DOHH2 (cell line): ENCODE results near the gene STARD4.
A peak's percentile ranks its signal among the peaks of the same experiment; 100 is the strongest.

Source experiments
- H3F3A ChIP-seq: fragments of 200-600 bp; sonication (generic), shearing (Covaris generic); 2 replicates; pipeline ENCODE4 v1.6.0; 2016; ENCODE audit warnings: antibody characterized with exemption, mild to moderate bottlenecking; ENCODE audit not compliant: control insufficient read depth, insufficient read depth
- H3K27ac ChIP-seq: fragments of 200-600 bp; sonication (generic); 2 replicates; pipeline ENCODE4 v1.5.1; 2014; ENCODE audit warnings: low read depth, mild to moderate bottlenecking, low read length, moderate library complexity
- H3K27me3 ChIP-seq: fragments of 200-600 bp; sonication (generic); 2 replicates; pipeline ENCODE4 v1.6.1; 2014; ENCODE audit warnings: mild to moderate bottlenecking, low read length, mixed read lengths; ENCODE audit not compliant: control insufficient read depth
- H3K36me3 ChIP-seq: fragments of 200-600 bp; sonication (generic); 2 replicates; pipeline ENCODE4 v1.6.1; 2014; ENCODE audit warnings: mild to moderate bottlenecking, low read length, moderate library complexity, mixed read lengths; ENCODE audit not compliant: control insufficient read depth
- H3K4me1 ChIP-seq: fragments of 200-600 bp; sonication (generic); 2 replicates; pipeline ENCODE4 v1.6.1; 2014; ENCODE audit warnings: mild to moderate bottlenecking, low read length, mixed read lengths; ENCODE audit not compliant: control insufficient read depth
- H3K4me2 ChIP-seq: fragments of 200-600 bp; sonication (generic); 2 replicates; pipeline ENCODE4 v1.6.0; 2014; ENCODE audit warnings: mild to moderate bottlenecking, low read length, moderate library complexity
- H3K4me3 ChIP-seq: fragments of 200-600 bp; sonication (generic); 2 replicates; pipeline ENCODE4 v1.5.1; 2014; ENCODE audit warnings: mild to moderate bottlenecking, low read length, mixed read lengths
- H3K79me2 ChIP-seq: fragments of 200-600 bp; sonication (generic); 2 replicates; pipeline ENCODE4 v1.6.1; 2014; ENCODE audit warnings: mild to moderate bottlenecking, low read length, mixed read lengths; ENCODE audit not compliant: control insufficient read depth
- H3K9me2 ChIP-seq: fragments of 200-600 bp; sonication (generic); replicated peaks from 2 replicates; pipeline ENCODE4 v1.6.1; 2014; ENCODE audit warnings: mild to moderate bottlenecking, low read length, mixed read lengths; ENCODE audit not compliant: control insufficient read depth
- H3K9me3 ChIP-seq: fragments of 200-600 bp; sonication (generic); 2 replicates; pipeline ENCODE4 v1.6.1; 2014; ENCODE audit warnings: antibody characterized with exemption, low read length, mixed read lengths; ENCODE audit not compliant: control insufficient read depth, insufficient read depth
- H4K20me1 ChIP-seq: fragments of 200-600 bp; sonication (generic); 2 replicates; pipeline ENCODE4 v1.6.0; 2014; ENCODE audit warnings: low read depth, mild to moderate bottlenecking, antibody characterized with exemption, low read length, moderate library complexity; ENCODE audit not compliant: control insufficient read depth, insufficient read depth
- EZH2phosphoT487 ChIP-seq: fragments of 200-600 bp; sonication (generic); IDR thresholded peaks from 2 replicates; pipeline ENCODE4 v1.6.1; 2017; ENCODE audit warnings: borderline replicate concordance, mild to moderate bottlenecking, antibody characterized with exemption, low read length, moderate library complexity, mixed read lengths
- TF ChIP-seq, protein P1 (sequence below): fragments of 200-600 bp; sonication (generic); IDR thresholded peaks from one replicate; pipeline ENCODE4 v1.5.1; 2014; ENCODE audit warnings: antibody characterized with exemption, mild to moderate bottlenecking, low read depth, low read length; ENCODE audit not compliant: poor library complexity, severe bottlenecking

Gene STARD4, protein sequence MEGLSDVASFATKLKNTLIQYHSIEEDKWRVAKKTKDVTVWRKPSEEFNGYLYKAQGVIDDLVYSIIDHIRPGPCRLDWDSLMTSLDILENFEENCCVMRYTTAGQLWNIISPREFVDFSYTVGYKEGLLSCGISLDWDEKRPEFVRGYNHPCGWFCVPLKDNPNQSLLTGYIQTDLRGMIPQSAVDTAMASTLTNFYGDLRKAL

DNA sequence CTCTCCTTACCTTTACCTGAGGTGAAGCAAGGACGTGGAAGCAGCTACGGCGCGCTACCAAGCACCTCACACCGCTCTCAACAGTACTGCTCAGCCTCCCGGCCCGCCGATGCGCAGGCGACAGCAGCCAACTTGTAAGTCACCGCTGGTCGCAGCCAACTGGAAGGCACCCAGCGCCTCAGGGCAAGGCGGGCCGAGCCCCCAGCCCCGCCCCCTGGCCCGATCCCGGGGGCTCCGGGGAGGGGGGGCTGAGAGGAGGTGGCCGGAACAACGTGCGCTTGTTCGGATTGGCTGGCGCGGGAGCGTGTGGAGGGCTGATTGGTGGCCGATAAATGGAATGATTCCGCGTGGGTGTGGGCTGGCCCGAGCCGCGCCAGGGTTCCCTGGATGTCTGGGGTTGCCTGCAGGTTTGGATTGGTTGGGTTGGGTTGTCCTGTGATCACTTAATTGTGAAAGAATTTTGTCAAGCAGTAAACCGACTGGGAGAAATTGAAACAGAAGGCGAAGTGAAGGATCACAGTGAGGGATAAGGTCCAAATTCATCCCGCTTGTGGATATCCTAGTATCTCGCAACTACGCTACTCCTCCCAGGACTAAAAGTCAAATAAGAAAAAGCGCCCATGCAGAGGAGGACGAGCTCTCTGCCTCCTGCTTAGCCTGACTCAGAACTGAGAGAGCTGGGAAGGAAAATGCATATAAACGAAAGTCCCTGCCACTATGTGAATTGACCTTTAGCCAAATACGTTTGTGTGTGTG lies at the start of gene STARD4:
TSS of gene STARD4 (minus strand) at position 161 of the 756 bp plus-strand sequence. CDS start 5,102 bp downstream, outside the sequence.
- Histone ChIP-seq H3K36me3 (peaks cover 30% of the 10 kb centered on the region), H3K9me2 (no peaks in the 10 kb centered on the region), H3K4me3 (peak within 1 kb of the TSS; percentile 95), H3K27me3 (no peaks in the 10 kb centered on the region), H3K27ac (peak within 1 kb of the TSS; percentile 88), H3F3A (no peaks in the 10 kb centered on the region), H3K9me3 (no peaks in the 10 kb centered on the region), H3K4me1 (peaks cover 64% of the 10 kb centered on the region), H3K79me2 (peaks cover 47% of the 10 kb centered on the region), H3K4me2 (peak within 1 kb of the TSS; percentile 67), H4K20me1 (peaks cover 13% of the 10 kb centered on the region)
- no peak for TF ChIP-seq EZH2phosphoT487
- TF ChIP-seq, protein P1, sequence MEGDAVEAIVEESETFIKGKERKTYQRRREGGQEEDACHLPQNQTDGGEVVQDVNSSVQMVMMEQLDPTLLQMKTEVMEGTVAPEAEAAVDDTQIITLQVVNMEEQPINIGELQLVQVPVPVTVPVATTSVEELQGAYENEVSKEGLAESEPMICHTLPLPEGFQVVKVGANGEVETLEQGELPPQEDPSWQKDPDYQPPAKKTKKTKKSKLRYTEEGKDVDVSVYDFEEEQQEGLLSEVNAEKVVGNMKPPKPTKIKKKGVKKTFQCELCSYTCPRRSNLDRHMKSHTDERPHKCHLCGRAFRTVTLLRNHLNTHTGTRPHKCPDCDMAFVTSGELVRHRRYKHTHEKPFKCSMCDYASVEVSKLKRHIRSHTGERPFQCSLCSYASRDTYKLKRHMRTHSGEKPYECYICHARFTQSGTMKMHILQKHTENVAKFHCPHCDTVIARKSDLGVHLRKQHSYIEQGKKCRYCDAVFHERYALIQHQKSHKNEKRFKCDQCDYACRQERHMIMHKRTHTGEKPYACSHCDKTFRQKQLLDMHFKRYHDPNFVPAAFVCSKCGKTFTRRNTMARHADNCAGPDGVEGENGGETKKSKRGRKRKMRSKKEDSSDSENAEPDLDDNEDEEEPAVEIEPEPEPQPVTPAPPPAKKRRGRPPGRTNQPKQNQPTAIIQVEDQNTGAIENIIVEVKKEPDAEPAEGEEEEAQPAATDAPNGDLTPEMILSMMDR, result no peak

DNA sequence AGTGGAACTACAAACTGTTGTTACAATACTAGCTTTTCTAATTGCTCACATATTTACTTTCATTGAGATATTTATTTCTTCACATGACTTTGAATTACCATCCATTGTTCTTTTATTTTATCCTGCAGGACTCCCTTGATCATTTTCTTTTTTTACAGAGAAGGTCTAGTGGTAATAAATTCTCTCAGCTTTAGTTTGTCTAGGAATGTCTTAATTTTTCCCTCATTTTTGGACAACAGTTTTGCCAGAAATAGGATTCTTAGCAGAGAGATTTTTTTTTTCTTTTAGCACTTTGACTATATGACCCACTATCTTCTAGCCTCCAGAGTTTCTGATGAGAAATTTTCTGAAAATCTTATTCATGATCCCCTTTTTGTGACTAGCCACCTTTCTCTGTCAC lies 47.3 kb upstream of the STARD4 start:
- Histone ChIP-seq H3K27ac (no peak overlapping the region), H3K4me2 (no peak overlapping the region), H3K4me1 (no peaks in the 10 kb centered on the region), H3K27me3 (no peaks in the 10 kb centered on the region), H3K79me2 (no peaks in the 10 kb centered on the region), H3K9me3 (no peaks in the 10 kb centered on the region), H3K9me2 (no peaks in the 10 kb centered on the region), H3F3A (no peaks in the 10 kb centered on the region), H3K36me3 (no peaks in the 10 kb centered on the region), H4K20me1 (no peaks in the 10 kb centered on the region), H3K4me3 (no peak overlapping the region)
- TF ChIP-seq, protein P1, result no peak
- no peak for TF ChIP-seq EZH2phosphoT487

DNA sequence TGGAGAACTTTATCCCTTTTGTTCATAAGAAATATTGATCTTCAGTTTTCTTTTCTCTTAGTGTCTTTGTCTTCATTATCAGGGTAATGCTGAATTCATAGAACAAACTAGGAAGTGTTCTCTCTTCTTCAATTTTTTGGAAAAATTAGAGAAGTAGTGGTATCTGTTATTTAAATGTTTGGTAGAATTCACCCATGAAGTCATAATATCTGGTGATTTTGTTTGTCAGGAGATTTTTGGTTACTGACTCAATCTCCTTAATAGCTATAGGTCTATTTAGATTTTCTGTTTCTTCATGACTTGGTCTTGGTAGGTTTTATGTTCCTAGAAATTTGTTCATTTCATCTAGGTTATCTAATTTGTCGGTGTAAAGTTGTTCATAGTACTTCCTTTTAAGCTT lies 45.4 kb upstream of the STARD4 start:
- Histone ChIP-seq H3K4me3 (no peak overlapping the region), H3K27ac (no peak overlapping the region), H3K27me3 (no peaks in the 10 kb centered on the region), H3K4me2 (no peak overlapping the region), H3K79me2 (no peaks in the 10 kb centered on the region), H3K4me1 (no peaks in the 10 kb centered on the region), H3F3A (no peaks in the 10 kb centered on the region), H3K9me3 (no peaks in the 10 kb centered on the region), H4K20me1 (no peaks in the 10 kb centered on the region), H3K36me3 (no peaks in the 10 kb centered on the region), H3K9me2 (no peaks in the 10 kb centered on the region)
- TF ChIP-seq, protein P1, result no peak
- no peak for TF ChIP-seq EZH2phosphoT487
